GM18858 (cell line): ENCODE data around the gene TMOD1.
A peak's percentile ranks its signal among the peaks of the same experiment; 100 is the strongest.

ENCODE experiments used
- ATAC-seq: cut with Tn5 transposase; IDR thresholded peaks from one replicate; pipeline ENCODE4 v1.9.1; 2021; ENCODE audit not compliant: unreplicated experiment

Gene TMOD1

GRCh38 chr9:97543561-97543960 lies 42.1 kb downstream of the TMOD1 start:
- no peak for ATAC-seq

- ATAC-seq = no peak
Observed at GRCh38 chr9:97545486-97545885, 44.0 kb downstream of the TMOD1 start.

DNA sequence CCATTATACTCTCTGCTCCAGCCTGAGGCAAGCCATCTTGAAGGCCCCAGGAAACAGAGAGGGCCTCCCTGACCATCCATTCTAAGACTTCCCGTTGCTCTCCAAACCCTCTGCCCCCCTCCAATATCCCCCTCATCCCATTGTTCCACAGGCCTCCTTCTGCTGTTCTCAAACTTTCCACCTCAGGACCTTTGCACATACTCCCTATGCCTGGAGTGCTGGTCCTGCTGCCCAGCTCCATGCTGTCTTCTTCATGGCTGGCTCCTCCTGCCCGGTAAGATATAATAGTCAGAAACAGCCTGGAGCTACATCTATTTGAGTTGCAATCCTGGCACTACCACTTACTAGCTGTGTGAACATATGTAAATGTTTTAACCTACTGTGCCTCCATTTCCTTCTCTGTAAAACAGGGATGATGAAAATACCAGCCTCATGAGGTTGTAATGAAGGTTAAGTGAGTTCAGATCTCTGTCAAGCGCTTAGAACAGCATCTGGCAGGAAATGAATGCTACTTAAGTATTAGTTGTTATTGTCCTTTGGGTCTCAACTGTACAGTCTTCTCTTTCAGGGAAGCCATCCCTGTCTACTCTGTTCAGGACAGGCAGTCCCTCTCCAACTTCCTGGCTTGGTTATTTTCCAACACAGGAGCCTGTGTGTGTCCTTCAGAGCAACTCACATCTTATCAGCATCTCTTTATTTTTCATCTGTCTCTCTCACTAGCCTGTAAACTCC lies 45.8 kb downstream of the TMOD1 start:
- ATAC-seq = no peak

GRCh38 chr9:97548379-97548778 lies 46.9 kb downstream of the TMOD1 start:
- ATAC-seq = no peak

- ATAC-seq = no peak
Observed at GRCh38 chr9:97548819-97549540, 47.5 kb downstream of the TMOD1 start.

GRCh38 chr9:97550386-97550785 lies 48.9 kb downstream of the TMOD1 start:
- ATAC-seq = no peak

GRCh38 chr9:97551308-97551707 lies 49.8 kb downstream of the TMOD1 start:
- ATAC-seq = no peak

GRCh38 chr9:97553141-97553540 lies 51.7 kb downstream of the TMOD1 start:
- no peak for ATAC-seq

DNA sequence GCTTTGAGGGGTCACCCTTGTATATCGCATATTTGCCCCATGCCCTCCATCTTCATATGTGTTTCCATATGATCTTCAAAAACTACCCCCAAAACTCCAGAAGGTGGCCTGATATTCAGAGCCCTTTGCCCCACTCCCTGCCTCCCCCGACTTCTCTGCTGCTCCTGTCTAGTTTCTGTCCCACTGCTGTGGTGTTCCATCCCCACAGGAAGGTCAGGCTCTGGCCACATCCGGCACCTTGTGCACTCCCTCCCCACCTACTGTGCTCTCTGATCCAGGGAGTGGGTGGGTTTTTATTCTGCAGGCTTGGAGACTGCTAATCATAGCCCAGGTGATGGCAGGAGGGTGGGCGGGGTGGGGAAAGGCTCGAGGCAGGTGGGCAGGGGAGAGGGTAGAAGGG lies 52.4 kb downstream of the TMOD1 start:
- no peak for ATAC-seq

DNA sequence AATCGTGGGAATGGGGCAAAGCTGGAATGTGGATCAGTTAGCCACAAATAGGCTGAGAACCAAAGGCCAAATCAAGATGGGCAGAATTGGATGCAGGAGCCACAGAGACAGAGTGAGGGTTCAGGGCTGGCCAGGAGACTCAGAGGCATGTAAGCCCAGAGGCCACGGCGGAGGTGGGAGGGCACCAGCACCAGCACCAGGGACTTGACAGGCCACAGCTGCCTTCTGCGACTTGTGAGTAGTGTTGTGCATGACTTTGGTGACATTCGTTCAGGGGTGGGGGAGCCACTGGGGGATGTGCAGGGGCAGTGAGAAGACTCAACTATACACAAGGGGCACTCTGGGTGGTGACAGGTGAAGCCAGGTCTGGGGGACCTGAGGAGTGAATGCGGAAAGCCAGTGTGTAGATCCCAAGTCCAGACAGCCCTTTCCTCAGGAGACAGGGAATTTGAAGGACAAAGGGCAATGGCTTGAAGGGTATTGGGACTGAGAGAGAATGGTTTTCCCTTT lies 53.2 kb downstream of the TMOD1 start:
- ATAC-seq = no peak

- ATAC-seq = no peak
Observed at GRCh38 chr9:97555164-97555563, 53.7 kb downstream of the TMOD1 start.

DNA sequence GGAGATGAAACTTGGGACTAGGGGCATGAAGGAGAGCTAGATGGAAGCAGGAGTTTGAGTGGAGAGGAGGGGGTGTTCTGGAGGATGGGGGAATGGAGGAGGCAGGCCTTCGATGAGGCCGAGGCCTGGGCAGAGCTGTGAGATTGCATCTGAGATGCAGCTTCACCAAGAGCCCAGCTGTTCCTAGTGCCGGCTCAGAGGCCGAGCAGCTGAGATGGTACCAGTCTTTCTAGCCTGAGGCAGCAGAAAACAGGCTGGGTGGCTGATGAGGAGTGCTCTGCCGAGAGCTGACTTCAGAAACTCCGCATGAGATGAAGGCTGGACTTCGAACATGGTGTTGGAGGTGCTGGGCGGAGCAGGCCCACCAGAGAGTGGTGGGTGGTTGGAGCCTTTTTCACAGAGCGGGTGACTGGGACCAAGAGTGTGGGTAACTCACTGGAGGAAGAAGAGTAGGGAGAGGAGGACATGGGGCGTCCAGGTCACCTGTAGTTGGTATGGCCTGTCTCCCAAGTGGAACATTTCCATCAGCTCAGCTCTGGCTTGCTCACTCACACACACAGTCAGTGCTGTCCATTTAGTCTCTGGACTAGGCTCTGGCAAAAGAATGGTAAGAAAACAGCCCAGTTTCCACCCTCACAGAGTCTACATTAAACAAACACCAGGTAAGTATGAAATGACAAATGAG lies 54.7 kb downstream of the TMOD1 start:
- ATAC-seq = no peak

GRCh38 chr9:97556721-97557605 lies 55.5 kb downstream of the TMOD1 start:
- no peak for ATAC-seq

- ATAC-seq = no peak
Observed at GRCh38 chr9:97557606-97558095, 56.2 kb downstream of the TMOD1 start.

- peak; percentile 8 for ATAC-seq
Observed at GRCh38 chr9:97558701-97559101, 57.2 kb downstream of the TMOD1 start.

- ATAC-seq = peak; percentile 64
Observed at GRCh38 chr9:97559111-97559514, 57.6 kb downstream of the TMOD1 start.

- no peak for ATAC-seq
Observed at GRCh38 chr9:97560154-97560553, 58.7 kb downstream of the TMOD1 start.

DNA sequence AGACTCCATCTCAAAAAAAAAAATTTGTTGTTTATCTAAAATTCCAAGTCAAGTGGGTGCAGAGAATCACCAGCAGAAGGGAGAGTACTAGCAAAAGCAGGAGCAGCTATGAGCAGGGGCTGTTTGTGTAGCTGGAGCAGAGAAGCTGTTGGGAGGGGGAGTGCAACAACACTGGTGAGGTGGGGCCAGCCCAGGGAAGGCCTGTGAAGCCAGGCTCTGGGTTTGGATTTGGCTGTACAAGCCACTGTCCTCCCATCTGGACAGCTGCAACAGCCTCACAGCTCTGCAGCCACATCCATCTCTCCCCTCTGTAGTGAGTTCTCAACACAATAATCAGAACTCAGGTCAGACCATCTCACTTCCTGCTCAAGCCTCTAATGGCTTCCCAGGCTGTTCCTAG lies 59.4 kb downstream of the TMOD1 start:
- no peak for ATAC-seq

DNA sequence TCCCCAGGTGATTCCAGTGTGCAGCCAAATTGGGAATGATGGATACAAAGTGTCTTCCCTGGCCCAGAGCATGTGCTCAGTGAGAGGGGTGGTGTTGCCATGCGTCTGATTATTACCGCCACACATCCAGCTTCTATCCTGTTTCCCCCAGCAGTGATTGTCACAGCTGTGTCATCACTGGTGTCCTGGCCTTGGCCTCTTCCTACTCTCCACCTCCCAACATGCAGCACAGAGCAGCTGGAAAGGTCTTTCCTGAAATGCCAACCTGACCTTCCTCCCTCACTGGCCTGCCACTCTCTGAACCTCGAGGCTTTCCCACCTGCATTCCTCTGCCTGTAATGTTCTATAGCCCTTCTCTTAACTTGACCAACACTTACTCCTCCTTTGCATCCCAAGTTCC lies 60.0 kb downstream of the TMOD1 start:
- no peak for ATAC-seq

GRCh38 chr9:97562542-97562941 lies 61.1 kb downstream of the TMOD1 start:
- ATAC-seq = no peak
